Right ventricle myocardium inferior (tissue), 1 donor: ENCODE data around the gene PDE1C. TPM values are rescaled to one million over a fixed set of nuclear protein-coding genes. Genes with fewer than 3 reads are reported as not detected.

ENCODE experiments used
- ATAC-seq: fragments of 200-7000 bp; cut with Tn5 transposase; one replicate; pipeline ENCODE4 v1.9.1; 2020; ENCODE audit warnings: mild to moderate bottlenecking, moderate library complexity
- DNase-seq: peaks from one replicate; pipeline ENCODE4 v3.0.0; 2021; ENCODE audit errors: missing footprints
- intact Hi-C: fragments of 100-400 bp; cut with DNase I; formaldehyde crosslinking; loops from one replicate; pipeline ENCODE4 v1.11.0; 2022
- long read RNA-seq: library from polyadenylated mRNA; unstranded; transcript quantifications from one replicate; pipeline ENCODE4 v2.0.0, GENCODE V29; 2021
- total RNA-seq: library from RNA; stranded (reverse); fragmentation: NEBNext Ultra II Directional; extraction: Animal tissue kit (Norgen Biotek cat#: 25700); gene quantifications from one replicate; pipeline ENCODE4 v1.2.1, GENCODE V29; 2021
- donor health status: DM: no; HTN: yes; CAD: no; lungs with severe emphysema.

The PDE1C gene
- total RNA-seq = 198 TPM
- long read RNA-seq, transcript PDE1C-202 (17 exons, 2,420 nt) = minor isoform, 31 of 95 reads
- long read RNA-seq, transcript PDE1C-205 (18 exons, 2,952 nt) = major isoform, 36 of 95 reads
- long read RNA-seq, partial matches to known transcripts = 9 of 95 reads
- long read RNA-seq, other reads (novel, unspliced or antisense) = 19 of 95 reads

DNA sequence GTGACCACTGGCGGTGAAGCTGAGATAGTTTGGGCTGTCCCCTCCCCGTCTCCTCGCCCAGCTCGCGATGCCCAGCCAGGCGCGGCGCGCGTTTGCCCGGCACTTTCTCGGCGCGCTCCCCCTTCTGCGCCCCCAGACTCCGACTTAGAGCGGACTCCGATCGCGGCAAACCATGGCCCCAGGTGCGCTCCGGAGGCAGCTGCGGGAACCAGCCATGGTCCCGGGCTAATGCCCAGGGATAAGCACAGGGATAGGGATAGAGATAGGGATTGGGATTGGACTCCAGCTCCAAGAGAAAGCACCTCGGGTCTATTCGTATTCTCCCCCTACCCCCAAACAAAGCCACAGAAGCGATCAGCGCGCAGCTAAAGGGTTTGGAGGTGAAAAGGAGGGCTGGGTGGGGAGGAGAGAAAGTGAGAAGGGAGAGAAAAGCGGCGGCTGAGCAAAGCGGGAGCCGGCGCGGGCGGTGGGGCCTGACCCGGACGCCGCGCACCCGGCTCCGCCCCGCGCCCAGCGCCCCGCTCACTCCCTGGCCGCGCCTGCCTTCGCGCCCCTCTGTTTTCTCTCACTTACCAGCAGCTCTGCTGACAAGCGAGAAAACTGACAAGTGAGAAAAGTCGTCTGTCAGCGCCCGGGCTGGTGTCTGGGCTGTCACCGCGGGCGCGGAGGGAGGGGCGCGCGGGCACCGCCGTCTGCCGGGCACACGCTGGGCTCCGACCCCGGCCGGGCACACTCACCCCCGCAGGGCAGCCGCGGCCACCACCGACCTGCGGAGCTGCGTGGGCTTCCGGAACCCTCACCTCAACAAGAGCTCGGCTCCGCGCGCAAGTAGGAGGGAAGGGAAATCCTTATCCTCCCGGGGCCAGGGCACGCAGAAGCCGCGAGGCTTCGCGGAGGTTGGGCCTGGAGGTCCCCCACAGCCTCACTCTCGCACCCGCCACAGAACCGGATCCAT lies at the start of gene PDE1C:
Gene PDE1C, minus strand, starts transcription at position 2 of the 955 bp plus-strand sequence.
- DNase-seq = peak; percentile 81
- intact Hi-C loops = loop anchor here (2.0 to 5.0 kb wide), 3 partner anchors 32 to 188 kb away; no protein-coding TSS in a partner anchor
- ATAC-seq = peak; percentile 90

GRCh38 chr7:32119790-32120196 lies 49.6 kb upstream of the PDE1C start:
- DNase-seq (no peak), ATAC-seq (peak; percentile 54)

GRCh38 chr7:32117837-32118236 lies 47.6 kb upstream of the PDE1C start:
- intact Hi-C loops = no loop called here

More at GRCh38 chr7:32119790-32120196, 49.6 kb upstream of the PDE1C start:
- intact Hi-C loops = no loop called here

GRCh38 chr7:32116436-32116835 lies 46.2 kb upstream of the PDE1C start:
- DNase-seq (no peak), ATAC-seq (no peak)
- intact Hi-C loops = no loop called here

More at GRCh38 chr7:32117837-32118236, 47.6 kb upstream of the PDE1C start:
- DNase-seq = no peak
- peak; percentile 13 for ATAC-seq

DNA sequence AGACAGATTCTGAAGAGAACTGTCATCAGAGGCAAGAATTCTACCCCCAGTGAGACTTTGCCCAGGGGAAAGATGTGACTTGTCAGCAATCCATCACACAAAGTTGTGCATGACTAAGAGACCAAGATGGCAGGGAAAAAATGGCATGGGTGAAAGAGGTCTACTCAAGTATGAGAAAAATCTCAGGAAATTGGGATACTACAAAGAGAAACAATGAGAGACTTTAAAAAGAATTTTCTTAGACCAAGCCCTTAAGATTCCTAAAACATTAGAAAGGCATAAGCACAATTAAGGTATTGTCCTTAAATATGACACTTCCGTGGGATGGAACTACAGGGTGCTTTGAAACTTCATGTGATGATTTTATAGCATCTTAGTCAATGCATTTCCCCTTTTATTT lies 45.6 kb upstream of the PDE1C start:
- intact Hi-C loops = no loop called here
- DNase-seq (no peak), ATAC-seq (no peak)

DNA sequence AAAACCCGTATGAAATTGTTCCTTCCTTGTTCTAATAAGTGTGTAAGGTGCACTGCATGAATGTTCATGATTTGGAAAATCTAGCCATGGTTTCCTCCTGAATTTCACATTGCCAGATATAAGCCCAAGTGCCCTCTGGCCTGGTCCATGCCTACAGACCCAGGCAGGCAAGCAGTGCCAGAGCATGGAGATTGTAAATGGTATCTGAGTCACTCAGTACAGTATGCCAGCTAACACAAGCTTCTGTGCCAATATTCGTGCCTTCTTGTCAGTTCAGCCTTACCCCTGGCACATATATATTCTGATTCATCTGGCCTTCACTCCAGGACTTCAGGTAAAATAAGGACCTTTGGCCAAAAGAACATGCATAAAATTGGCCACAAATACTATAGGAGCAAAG lies 38.4 kb upstream of the PDE1C start:
- DNase-seq = no peak
- intact Hi-C loops = no loop called here

GRCh38 chr7:32104766-32105165 lies 34.6 kb upstream of the PDE1C start:
- intact Hi-C loops = no loop called here
- no peak for ATAC-seq
- no peak for DNase-seq

More for the DNA sequence above, 38.4 kb upstream of the PDE1C start:
- peak; percentile 92 for ATAC-seq

- ATAC-seq (no peak), DNase-seq (no peak)
- intact Hi-C loops = loop anchor here (2.0 kb wide), 3 partner anchors 25 to 55 kb away; partner anchors contain the start of gene PDE1C
Observed at GRCh38 chr7:32103361-32103760, 33.2 kb upstream of the PDE1C start.

DNA sequence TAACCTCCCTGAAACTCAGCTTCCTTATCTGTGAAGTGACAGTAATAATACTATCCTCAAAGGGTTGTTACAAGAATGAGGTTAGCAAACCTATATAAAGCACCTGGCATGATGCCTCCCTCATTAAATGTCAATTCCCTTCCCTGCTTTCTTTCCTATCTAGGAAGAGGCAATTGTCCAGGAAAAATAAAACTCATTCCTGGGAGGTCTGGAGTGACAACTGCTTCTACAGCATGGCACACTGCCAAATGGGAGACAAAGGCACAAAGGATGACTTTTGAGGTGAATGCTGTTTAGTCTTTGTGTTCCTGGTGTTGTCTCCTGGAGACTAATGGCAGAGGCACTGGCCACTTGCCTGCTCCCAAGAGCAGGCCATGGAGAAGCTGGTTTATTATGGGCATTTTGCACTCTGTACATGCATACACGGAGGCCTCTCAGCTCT lies 32.2 kb upstream of the PDE1C start:
- DNase-seq = no peak
- intact Hi-C loops = loop anchor here (1.0 to 2.0 kb wide), 4 partner anchors 24 to 56 kb away; partner anchors contain the start of gene PDE1C
- peak; percentile 87 for ATAC-seq

DNA sequence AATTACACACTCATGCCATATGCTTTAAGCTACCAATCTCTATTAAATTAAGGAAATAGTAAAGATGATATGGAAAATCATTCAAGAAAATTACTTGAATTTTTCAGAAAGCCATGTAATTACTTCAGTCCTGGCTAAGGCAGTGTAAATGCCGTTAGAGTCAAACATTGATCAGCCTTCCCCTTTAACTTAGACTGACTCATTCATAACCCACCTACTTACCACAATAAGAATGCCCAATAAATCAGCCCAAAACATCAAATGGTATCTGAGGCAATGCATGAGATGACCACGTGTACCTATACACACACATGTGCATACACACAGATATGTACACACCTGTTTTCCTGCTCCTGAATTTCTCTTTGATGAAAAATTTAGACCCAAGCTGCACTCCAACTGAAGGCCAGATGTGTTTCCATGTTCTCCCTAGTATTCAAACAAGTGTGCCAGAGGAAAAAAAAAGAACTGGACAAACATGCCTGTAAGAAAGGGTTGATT lies 30.2 kb upstream of the PDE1C start:
- ATAC-seq (no peak), DNase-seq (no peak)
- intact Hi-C loops = no loop called here

GRCh38 chr7:32094516-32094915 lies 24.3 kb upstream of the PDE1C start:
- no peak for ATAC-seq
- no peak for DNase-seq
- intact Hi-C loops = no loop called here

- ATAC-seq = peak; percentile 92
- peak; percentile 67 for DNase-seq
- intact Hi-C loops = no loop called here
Observed at GRCh38 chr7:32093415-32094408, 23.5 kb upstream of the PDE1C start.

- ATAC-seq (no peak), DNase-seq (no peak)
- intact Hi-C loops = no loop called here
Observed at GRCh38 chr7:32092346-32092745, 22.1 kb upstream of the PDE1C start.

- DNase-seq (no peak), ATAC-seq (no peak)
- intact Hi-C loops = no loop called here
Observed at GRCh38 chr7:32091608-32092210, 21.5 kb upstream of the PDE1C start.

GRCh38 chr7:32089678-32090077 lies 19.5 kb upstream of the PDE1C start:
- intact Hi-C loops = no loop called here

GRCh38 chr7:32089256-32089655 lies 19.0 kb upstream of the PDE1C start:
- intact Hi-C loops = no loop called here
- DNase-seq (no peak), ATAC-seq (no peak)

More at GRCh38 chr7:32089678-32090077, 19.5 kb upstream of the PDE1C start:
- DNase-seq (no peak), ATAC-seq (no peak)

- peak; percentile 32 for ATAC-seq
- intact Hi-C loops = no loop called here
- no peak for DNase-seq
Observed at GRCh38 chr7:32088451-32088881, 18.3 kb upstream of the PDE1C start.

GRCh38 chr7:32079510-32079909 lies 9.3 kb upstream of the PDE1C start:
- intact Hi-C loops = loop anchor here (2.0 kb wide), 1 partner anchor 23 kb away; no protein-coding TSS in a partner anchor
- ATAC-seq = peak; percentile 93
- no peak for DNase-seq
